GM19239 (cell line): Measurements from ENCODE around the gene ADAMTSL2.

Experiments used
- DNase-seq: peaks from one replicate; pipeline ENCODE4 v3.0.0; 2011; ENCODE audit warnings: low spot score; ENCODE audit not compliant: insufficient read length
- FAIRE-seq: peaks from 2 replicates; lab custom pipeline; 2011; peaks lifted over from hg19 to GRCh38; lab: Jason Lieb, UNC

The ADAMTSL2 gene

DNA sequence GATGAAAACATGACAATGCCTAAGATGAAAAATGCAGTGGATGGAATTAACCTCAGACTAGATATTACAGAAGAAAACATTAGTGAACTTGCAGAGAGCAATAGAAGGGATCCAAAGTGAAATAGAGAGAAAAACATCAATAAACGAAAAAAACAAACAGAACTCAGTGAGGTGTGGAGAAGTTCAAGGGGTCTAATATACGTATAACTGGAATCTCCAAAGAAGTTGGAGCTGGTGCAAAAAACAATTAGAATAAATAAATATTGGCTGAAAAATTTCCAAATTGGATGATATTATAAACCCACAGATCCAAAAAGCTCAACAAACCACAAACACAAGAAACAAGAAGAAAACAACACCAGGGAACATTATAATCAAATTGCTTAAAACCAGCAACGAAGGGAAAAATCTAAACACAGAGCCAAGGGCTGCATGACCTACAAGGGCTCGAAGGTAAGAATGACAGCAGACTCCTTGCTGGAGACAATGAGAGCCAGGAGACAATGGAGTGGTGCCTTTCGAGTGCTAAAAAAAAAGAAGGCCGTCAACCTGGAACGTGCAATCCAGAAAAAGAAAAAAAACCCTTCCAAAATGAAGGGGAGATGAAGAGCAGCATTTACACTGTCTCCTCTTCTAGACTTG, 62.9 kb downstream of the ADAMTSL2 start:
- DNase-seq (no peak), FAIRE-seq (no peak)

DNA sequence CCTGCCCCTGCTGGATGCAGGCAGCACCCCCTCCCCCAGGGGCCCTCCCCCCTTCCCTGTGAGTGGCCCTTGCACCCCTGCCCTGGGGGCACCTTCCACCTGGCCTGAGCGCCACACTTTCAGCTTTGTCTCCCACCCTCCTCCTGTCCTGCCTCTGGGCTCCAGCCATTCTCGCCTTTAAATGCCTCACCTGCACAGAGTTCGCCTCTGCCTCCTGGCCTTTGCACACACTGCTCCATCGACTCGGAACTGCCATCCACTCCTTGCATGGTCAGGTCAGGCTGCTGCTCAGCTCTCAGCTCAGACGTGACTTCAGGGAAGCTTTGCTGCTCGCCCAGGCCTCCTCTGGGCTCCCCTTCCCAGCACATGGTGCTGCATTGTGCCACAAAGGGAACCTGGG, 64.5 kb downstream of the ADAMTSL2 start:
- DNase-seq, result no peak
- no peak for FAIRE-seq

DNA sequence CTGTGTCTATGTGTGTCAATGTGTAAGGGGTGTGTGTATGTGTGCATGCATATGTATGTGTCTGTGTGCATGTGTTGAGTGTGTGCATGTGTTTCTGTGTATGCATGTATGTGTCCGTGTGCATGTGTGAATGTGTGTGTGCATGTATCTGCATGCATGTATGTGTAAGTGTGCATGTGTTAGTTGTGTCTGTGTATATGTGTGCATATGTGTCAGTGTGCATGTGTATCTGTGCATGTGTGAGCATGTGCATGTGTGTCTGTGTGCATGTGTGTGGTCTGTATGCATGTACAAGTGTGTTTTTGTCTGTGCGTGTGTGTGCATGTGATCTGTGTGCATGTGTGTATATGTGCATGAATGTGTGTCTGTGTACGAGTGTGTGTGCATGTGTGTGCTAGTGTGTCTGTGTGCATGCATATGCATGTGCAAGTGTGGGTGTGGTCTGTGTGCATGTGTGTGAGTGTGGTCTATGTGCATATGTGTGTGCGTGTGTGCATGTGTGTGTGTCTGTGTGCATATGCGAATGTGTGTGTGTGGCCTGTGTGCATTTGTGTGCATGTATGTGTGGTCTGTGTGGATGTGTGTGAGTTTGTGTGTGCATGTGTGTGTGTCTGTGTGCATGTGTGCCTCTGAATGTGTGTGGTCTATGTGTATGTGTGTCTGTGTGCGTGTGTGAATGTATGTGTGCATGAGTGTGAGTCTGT, 65.1 kb downstream of the ADAMTSL2 start:
- no peak for DNase-seq
- no peak for FAIRE-seq

DNA sequence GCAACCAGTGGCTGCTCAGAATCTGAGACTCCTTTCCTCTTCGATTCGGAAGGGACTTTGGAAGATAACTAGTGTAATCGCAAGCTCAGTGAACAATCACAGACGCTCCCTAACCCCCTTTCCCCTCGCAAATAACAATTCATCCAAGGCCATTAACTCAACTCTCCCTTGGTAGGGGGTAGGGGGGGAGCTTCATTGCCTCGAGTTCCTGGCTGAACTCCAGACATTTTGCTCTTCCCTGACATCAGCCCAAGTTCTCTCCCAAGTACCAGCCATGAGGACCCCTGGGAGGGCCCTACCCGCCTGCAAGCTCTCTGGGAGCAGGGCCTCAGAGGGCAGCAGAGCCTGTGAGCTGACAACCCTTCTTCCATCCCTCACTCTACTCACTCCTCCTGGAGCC, 66.2 kb downstream of the ADAMTSL2 start:
- FAIRE-seq (no peak), DNase-seq (no peak)

DNA sequence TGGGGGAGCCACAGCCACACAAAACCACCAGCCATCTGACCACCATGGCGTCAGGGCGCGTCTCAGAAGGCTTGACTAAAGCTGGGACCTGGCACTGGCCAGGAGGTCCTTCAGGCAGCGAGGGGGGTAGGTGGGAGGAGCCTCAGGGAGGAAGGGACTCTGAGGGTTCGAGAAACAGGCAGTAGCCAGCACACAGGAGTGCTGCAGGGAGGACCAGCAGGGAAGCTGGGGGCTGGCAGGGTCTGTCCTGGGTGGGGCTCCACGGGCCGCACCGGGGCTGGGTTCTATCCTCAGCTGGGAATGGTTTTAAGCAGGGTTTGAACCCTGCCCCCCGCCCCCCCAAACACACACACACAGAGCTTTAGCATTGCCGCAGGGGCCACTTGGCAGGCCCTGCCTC, 67.2 kb downstream of the ADAMTSL2 start:
- no peak for FAIRE-seq

DNA sequence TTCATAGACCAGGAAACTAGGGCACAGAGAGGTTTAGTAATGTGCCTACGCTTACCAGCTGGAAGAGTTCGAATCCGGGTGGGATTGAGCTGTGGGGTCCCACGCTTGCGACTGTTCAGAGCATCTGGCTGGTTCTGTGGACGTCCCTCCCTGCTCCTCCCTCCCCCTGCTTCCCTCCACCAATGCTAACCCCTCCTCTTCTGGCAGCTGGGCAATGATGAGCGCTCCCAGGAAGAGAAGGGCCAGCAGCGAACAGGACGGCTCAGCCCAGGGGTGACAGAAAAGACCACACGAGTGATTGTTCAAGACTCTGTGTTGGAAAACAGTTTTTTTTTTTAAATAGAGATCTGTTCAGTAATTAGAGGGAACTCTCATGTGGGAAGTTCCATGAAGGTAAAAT, 67.8 kb downstream of the ADAMTSL2 start:
- FAIRE-seq (no peak), DNase-seq (no peak)

More for the DNA sequence above, 67.2 kb downstream of the ADAMTSL2 start:
- no peak for DNase-seq

DNA sequence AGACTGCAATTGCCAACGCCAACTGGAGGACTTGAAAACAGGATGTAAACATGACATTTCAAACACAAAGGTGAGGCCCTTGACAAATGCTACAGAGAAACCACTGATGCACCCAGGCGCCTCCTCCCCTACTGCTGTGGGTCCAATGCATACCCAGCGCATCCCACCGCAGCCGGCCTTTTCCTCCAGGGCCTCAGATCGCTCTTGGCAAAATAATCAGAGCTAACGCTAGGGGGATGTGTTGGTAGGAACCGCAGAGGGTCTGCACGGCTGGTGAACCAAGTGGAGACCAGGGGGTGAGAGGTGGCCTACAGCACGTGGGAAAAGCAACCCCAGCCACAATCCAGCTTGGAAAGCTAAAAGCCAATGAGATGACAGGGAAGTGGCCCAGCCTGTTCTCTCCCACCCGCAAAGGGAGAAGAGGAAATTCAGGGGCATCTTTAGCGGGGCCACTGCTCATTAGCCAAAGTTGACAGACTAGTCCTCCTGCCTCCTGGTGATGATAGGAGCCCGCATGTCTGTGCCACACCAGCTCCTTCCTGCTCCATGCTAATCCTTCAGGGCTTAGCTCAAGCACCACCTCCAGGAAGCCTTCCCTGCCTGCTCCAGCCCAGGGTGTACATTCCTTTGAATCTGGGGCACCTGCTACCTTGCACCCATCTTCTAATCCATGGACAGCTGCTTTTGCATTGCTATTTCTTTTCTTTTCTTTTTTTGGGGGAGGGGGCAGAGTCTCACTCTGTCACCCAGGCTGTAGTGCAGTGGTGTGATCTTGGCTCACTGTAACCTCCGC, 68.8 kb downstream of the ADAMTSL2 start:
- FAIRE-seq, result no peak

DNA sequence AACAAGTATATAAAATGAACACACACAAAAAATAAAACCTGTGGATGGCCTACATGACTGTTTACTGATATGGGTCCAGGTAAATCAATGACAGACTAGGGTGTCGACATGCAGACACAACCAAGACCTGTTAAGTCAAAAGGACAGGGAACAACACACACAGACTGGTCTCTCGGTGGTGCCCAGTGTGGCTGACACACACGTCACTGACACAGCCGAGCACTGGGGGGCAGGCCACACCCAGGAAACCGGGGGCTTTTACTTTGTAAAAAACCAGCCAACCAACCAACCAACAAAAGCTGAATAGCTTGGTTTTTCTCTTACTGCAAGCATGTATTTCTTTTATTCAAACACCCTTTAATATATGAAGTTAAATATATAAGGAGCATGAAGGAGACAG, 69.7 kb downstream of the ADAMTSL2 start:
- DNase-seq (no peak), FAIRE-seq (no peak)

More for the DNA sequence above, 68.8 kb downstream of the ADAMTSL2 start:
- no peak for DNase-seq

DNA sequence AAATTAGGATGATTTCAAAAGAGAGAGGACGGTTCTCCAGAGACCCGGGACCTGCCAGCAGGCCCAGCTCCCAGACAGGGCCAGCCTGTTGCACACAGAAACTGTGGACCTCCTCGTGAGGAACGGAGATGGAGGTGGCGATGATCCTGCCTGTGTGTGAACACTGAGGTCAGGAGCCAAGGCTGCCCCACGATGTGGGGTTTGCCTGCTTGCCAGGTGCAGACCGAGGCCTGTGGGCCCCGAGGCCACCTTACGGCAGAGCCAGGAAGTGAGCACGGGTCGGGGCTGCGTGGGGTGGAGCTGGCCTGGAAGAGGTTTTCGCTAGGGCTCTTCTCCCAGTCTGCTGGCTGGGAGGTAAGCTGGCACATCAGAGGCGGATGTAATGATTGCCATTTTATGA, 70.4 kb downstream of the ADAMTSL2 start:
- FAIRE-seq (no peak), DNase-seq (no peak)

DNA sequence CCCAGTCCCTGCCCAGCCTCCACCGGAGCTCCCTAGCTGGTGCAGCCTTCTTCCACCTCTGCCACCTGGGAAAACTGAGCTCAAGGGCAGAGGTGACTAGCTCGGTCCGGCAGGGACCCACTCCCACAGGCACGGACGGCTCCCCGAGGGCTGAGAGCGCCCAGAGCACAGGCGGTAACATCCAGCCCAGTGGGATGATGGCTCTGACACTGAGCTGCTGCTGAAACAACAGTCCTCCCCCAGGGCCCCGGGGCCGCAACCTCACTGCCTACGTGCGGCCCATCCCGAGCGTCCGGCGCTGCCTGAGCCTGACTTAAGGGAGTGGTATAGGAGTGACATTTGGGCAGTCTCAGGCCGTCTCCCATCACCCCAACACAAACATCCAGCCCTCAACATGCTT, 70.9 kb downstream of the ADAMTSL2 start:
- FAIRE-seq, result no peak

DNA sequence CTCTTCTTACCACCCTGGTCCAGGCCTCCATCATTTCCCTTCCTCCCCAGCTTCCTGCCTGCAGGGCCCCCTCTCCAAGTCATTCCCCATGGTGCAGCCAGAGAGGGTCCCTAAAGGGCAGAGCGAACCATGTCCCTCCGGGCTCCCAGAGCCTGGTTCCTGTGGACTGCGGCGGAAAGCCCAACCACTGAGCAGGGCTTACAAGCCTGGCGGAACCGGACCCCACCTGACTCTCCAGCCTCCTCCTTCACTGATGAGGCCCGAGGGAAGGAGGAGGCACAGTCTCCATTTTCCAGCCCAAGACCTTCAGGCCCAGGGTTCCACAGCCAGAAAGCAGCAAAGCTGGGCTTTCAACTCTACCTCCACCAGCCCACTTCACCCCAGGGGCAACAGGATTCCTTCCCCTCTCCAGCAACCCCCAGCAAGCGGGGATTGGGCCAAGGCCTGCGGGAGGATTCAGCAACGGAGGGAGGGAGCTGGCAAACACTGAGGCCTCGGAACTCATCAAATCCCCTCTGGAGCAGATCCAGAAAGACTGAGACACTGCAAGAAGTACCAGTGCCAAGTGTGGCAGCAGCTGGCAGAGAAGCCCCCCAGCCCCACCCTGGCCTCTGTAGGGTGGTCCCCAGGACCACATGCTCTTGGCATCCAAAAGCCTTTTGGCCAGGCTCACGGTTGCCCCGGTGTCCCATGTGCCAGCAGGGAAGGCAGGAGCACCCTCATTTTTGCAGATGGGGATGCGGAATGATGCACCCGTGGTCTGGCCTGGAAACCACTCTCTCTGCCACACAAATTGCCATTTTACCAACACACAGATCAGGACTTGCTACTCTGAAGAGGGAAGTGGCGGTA, 71.6 kb downstream of the ADAMTSL2 start:
- FAIRE-seq (no peak), DNase-seq (no peak)

More for the DNA sequence above, 70.9 kb downstream of the ADAMTSL2 start:
- DNase-seq, result no peak

DNA sequence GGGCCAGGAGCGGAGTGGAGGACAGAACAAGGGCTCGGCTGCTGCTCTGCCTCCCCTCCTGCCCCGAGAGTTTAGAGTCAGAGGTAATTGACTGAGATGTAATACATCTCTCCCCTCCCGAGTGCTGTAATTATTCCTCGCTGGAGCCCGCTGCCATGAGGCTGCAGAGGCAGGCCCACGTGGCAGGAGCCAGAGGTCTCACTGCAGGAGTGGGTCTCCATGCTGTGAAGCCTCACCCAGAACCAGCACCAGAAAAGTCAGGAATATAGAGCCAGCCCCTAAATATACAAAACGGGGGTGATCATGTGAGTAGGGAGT, 72.2 kb downstream of the ADAMTSL2 start:
- FAIRE-seq, result no peak
- no peak for DNase-seq

DNA sequence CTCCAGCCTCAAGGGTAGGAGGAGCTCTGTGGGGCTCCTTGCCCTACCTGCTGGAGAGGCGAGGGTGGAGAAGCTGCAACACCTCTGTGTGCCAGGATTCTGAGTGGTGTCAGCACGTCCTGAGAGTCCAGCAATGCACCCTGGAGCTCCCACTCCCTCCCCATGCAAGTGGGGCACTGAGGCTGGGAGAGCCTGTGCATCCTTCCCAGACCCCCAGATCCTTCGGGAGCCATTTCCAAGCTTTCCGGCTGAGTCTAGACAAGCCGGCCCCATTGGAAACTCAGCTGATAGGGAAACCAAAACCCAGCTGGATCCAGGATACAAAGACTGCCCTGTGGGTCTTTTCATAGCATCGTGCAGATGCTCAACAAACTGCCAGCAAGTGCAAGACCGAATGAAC, 72.9 kb downstream of the ADAMTSL2 start:
- FAIRE-seq, result no peak
- no peak for DNase-seq

DNA sequence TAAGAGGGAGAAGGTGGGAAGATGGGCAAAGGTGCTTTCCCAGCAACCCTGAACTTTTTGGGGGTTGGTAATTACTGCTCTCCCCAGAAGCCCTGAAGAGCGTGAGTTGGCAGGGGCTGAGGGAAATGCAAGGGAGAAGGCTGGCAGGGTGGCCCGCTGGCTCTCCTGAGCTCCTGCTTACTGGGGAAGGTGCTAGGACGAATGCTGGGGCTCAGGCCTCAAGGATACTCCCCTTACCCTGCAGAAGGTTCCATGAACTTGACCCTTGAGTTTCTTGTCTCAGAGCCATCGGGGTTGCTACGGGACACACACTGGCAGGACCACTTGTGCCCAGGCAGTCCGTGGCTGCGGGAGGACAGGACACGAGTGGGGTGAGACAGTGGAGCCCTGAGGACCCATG, 73.5 kb downstream of the ADAMTSL2 start:
- FAIRE-seq (no peak), DNase-seq (no peak)

DNA sequence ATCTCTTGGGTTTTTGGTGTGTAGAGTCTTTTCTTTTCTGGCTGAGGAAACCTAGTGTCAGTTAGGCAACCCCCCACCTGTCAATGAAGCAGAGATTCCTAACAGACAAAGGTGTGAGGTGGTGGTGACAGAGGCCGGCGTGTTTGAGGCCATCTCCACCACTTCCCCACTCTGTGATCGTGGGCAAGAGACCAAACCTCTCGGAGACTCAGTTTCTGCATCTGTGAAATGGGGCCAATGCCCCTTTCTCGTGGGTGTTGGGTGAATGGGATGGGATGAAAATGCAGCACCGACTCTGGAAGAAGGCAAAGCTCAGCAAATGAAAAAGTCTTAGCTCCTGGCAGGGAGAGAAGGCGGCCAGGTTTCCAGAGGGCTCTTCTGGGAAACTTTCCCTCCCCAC, 73.9 kb downstream of the ADAMTSL2 start:
- DNase-seq (no peak), FAIRE-seq (no peak)

DNA sequence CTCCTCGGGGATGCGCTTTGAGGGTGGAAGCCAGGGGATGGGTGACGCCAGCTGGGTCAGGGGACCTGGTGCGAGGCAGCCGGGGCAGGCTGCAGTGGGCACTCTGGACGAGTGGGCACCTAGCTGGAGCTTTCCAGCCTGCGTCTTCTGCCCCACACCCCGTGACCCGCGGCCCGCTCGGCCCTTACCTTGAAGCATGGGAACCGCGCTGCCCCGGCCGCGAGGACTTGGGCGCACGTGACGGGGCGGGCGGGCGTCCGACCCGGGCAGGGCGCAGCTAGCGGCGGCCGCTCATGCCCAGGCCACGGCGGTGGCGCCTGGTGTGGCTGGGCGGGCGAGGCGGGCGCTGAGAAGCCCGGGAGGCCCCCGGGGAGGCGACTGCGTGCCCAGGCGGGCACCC, 74.4 kb downstream of the ADAMTSL2 start:
- DNase-seq, result no peak
- FAIRE-seq, result no peak

DNA sequence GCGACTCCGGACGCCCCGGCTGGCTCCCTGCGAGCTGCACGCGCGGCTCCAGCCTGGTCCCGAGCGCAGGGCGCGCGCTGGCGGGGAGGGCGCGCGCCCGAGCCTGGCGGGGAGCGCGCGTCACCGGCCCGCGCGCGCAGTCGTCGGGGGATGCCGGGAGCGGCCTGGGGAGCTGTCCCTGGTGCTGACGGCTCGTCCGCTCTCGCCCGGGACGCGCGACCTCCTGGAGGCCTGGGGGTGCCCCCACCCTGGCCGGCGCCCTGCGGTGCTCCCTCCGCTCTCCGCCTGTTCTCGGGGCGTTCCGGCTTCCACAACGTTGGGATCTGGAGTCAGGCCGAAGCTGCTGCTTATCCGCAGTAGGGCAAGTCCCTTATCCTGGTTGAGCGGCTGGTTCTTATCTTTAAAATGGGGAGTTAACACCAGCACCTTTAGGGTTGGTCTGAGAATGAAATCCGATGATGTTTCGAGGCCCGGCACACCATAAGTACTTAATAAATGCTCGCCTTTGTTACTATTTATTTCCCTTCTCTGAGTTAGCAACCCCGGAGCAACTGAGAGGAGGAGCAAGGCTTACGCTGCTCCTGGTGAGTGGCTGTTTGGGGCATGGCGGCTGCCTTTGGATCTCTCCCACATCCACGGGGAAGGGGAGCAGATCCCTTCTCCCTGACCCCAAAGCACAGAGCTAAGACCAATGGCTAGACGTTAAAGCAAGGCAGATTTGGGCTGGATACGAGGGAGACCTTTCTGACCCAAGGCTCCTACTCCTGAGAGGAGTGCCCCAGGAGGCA, 75.0 kb downstream of the ADAMTSL2 start, which contains the start of gene FAM163B:
FAM163B (minus strand) TSS at position 79 of the 788 bp plus-strand sequence. CDS start 29,166 bp downstream, outside the sequence.
- FAIRE-seq, result no peak
- DNase-seq, result no peak

DNA sequence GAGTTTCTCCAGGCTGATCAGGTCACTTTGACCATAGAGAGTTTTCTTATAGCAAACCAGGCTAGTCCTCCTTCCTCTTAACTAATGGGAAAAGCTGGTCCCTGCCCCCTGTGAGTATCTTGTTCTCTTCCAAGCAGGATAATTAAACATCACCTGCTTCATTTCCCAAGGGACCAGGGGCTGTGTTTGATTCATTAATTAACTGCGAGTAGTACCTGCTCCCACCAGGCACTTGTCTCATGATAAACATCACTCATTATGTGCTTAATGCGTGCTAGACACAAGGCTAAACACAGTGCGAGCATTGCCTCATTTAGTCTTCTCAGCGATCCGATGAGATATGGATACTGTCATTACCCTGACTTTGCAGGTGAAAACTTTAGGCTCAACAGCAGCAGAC, 76.3 kb downstream of the ADAMTSL2 start:
- no peak for FAIRE-seq
- no peak for DNase-seq

DNA sequence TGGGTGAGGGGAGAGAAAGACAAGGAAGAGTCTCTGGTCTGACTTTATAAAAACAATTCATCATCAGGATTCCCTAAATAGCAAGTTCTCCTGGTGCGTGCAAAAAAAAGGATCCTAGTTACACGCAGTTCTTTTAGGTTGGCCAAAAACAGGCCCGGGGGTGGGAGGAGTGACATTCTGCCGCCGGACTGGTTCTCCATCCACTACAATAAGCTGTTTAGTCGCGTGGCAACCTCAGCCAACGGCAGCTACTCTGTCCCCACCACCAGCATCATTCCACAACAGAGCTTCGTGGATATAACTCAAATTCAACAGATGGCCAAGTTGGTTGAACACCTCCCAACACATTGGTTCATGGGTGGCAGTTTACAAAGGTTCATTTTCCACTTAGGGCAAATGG, 77.5 kb downstream of the ADAMTSL2 start:
- FAIRE-seq, result no peak

DNA sequence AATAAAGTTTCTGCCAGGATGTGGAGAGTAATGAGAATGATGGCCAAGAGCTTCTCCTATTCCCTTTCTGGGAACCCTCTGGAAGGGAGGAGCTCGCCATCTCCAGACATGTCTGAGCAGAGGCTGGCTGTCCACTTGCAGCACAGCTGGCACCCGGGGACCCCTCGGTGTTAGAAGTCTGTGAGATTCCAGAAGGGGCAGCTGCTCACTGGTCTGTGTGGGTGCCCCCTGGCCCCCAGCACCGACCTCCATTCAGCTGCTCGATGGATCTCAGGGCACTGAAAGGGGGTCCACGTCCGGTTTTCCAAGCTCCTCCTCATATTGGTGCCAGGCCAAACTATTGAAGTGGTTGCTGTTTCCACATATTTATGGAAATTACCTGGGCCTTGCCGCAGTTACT, 78.3 kb downstream of the ADAMTSL2 start:
- FAIRE-seq, result no peak
- no peak for DNase-seq

More for the DNA sequence above, 77.5 kb downstream of the ADAMTSL2 start:
- DNase-seq, result no peak
